PC-3 (cell line): Measurements from ENCODE around the gene SH3BGRL3.

Experiments used
- CTCF ChIP-seq: fragments of 300-600 bp; sonication (generic); conservative IDR thresholded peaks from 2 replicates; pipeline ENCODE4 v1.5.1; 2017; ENCODE audit warnings: antibody characterized with exemption, low read depth, mild to moderate bottlenecking, low read length
- EZH2 ChIP-seq: fragments of 300-600 bp; sonication (generic); IDR thresholded peaks from one replicate; pipeline ENCODE4 v1.6.1; 2017; ENCODE audit warnings: antibody characterized with exemption, mild to moderate bottlenecking, low read length; ENCODE audit not compliant: unreplicated experiment
- EZH2phosphoT487 ChIP-seq: fragments of 300-600 bp; sonication (generic); IDR thresholded peaks from 2 replicates; pipeline ENCODE4 v1.6.1; 2018; ENCODE audit warnings: mild to moderate bottlenecking, antibody characterized with exemption, low read length, borderline replicate concordance

DNA sequence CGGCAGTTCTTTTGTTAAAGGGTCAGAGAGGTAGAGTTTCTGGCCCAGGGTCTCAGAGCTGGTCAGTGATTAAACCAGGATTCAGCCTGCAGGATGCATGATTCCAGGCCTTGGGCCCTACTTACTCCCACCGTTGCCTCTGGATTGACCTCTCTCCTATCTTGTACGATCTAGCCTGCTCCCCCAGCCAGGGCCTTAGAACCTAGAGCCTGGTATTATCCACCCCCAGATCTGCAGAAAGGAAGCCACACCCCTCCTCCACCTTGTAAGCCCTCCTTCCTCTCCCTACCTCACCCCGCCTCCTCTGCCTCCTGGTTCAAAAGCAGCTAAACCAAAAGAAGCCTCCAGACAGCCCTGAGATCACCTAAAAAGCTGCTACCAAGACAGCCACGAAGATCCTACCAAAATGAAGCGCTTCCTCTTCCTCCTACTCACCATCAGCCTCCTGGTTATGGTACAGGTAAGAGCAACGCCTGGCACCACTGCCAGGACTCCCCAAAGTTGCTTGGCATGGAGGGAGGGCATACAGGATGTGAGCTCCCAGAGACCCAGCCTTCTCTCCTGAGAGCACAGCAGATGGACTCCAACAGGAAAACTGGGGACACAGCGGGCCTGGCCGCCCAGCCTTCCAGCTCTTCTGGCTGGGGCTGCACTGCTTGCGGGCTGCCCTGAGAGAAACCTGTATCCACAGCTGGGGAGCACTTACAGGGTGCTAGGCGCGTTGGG lies 37.9 kb downstream of the SH3BGRL3 start, which contains the start of gene CD52:
- TF ChIP-seq CTCF = no peak
- no peak for TF ChIP-seq EZH2
- no peak for TF ChIP-seq EZH2phosphoT487
